Measurements from ENCODE around the gene CCNL1.

CCNL1 gene

DNA sequence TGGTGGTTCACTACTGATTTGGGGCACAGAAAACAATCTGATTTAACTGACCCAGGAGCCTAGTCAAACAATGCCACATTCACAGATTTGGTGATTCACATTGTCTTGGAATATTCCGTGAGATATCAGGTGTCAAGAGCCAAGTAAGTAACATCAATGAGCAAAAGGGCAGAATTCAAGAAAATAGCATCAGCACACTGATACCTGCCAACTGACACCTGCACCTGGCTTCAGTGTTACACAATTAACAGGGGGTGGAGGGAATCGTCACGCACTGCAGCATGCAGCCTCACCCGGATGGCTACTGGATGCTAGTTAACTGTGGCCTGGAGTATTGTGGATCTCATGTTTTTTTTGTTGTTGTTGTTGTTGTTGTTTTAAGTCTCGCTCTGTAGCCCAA is 17.6 kb downstream of the CCNL1 start:
- DNase-seq: no peak

DNA sequence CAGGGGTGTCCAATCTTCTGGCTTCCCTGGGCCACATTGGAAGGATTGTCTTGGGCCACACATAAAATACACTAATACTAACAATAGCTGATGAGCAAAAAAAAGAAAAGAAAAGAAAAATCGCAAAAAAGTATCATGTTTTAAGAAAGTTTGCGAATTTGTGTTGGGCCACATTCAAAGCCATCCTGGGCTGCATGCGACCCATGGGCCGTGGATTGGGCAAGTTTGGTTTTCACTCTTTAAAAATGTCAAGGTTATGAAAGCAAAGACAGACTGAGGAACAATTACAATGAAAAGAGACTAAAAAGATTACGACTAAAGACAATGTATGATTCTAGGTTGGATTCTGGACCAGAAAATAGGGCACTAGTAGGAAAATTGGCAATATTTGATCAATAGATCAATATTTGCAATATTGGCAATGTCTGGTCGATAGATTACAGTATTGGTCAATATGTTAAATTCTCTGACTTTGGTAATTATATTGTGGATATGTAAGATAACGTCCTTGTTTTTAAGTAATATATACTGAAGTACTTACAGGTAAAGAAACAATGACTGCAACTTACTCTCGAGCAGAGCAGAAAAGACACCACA is 19.9 kb downstream of the CCNL1 start:
- DNase-seq: no peak

DNA sequence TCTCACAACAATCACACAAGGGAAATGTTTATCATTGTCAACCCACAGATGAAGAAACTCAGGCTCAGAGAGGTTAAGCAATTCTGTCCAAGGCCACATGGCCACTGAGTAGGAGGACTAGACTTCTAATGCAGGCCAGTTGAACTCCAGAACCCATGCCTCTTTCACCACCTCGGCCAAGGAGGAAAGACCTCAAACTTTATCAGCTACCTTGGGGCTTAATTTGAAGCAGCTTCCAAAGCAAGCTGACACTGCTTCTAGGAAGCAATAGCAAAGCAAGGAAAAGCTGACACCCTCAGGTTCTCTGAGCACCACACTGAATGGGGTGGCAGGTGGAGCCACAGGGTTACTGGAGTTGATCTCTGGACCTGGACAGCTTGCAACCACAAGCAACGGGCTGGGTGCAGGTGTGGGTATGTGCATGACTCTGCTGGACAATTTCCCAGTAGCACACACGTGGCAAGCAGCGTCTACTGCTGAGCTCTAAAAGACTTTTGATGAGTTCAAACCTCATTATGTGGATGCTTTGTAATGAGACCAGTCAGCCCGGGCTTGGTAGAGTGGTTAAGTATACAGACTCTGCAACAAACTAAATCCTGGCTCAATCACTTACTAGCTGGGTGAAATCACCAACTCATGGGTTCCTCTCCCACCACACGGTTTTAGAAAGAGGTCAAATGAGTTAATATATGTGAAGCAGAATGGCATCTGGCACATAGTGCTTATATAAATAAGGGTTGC is 23.1 kb downstream of the CCNL1 start:
- no peak for DNase-seq

DNA sequence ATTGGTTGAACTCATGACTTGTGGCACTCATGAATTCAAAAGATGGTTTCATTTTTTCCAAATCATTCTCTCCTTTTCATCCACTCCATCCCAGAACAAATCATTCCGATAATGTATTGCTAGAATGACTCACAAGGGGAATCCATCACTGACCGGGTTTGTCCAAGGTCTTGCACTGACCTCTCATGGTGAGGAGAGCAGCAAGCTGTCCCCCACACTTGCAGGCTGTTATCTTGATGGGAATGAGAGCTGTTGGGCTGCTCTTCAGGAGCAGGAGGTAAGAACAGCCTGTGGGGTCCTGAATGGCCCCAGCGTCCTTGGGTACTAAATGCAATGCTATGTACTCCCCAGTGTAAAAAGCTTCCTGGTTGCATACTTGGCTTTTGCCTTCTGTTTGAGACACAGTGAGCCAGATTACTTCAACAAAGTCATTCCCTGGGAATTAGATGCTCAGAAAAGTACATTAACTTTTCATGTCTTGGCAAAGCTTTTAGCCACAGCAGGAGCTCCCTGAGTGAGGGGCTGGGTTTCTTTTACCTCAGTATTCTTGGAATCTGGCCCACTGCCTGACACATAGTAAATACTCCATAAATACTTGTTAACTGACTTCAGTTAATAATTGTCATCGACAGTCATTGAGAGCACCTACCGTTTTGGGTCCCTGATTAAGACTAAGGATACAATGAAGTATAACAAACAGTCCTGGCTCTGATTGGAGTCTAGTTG is 24.1 kb downstream of the CCNL1 start:
- DNase-seq: no peak

DNA sequence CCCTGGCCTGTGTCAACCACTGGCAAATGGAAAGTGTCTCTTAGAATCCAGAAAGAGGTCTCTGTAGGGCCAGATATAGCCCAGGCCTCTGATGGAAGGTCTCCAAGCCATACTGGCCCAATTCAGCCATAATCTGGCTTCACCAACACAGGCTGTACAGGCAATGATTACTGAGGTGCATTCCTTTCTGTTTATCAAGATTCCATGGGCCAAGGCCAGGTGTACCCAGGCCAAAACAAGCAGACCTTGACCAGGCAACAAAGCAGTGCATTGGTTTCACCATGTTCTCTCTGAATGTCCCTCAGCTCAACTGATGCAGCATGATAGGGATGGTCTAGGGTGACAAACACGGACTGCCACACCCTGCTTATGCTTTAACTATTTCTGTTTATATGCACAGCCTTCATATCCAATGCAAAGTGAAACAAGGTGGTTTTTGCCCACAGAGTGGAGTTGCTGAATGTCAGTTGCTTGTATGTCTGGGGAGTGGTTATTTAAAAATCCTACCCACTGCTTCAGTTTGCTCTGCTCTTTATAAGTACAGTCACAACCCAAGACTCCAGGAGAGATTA is 25.2 kb downstream of the CCNL1 start:
- no peak for DNase-seq

DNA sequence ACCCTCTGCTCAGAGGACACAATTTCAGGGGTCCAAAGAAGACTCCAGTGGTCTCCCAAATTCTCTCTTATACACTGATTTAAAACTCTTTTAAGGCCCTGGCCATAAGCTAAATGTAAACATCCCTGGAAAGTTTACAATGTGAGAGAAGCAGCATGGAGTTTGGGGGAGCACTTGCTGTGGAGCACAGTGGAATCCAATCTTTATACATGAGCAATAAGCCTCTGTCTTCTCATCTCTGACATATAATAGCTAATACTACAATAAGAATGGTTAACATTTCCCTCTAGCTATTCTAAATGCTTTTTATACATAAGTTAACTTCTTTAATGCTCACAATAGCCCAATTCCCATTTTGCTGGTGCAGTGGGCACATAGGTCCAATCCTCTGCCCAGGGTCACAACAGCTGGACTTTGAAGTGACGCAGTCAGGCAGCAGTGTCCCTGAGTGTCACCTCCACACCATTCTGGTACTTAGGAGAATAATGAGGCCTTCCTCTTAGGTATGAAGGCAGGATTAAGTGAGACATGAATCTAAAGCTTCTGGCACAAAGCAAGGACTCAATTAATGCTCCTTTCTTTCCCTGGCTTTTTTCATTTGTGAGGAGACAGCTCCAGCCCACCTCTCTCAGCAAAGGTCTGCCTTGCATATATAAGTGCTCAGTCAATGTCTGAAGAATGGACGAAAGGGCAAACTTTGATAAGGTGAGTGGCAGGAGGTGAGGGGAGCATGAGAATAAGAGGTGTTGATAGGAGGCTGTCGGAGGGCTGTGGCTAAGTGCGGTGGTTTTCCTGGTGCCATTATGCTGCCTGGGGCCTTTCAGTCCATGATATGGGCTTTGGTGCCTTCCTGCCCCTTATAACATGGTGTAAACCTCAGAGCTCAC is 26.3 kb downstream of the CCNL1 start:
- DNase-seq: no peak

DNA sequence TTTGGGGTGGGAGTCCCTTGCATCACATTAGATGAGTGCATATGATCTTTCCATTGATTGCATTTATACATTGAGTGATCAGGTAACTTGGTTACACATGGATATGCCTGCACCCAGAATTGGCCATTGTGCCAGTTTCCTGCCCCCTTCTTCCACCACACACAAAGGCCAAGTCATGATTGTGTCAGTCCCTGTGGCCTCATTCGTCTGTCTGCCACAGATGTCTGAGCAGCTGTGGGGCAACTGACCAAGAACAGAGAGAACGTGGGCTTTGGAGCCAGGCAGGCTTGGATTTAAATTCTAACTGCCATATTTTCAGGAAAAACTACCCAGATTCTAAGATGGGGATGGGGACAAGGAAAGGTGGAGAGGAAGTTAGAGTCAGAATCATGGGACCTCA is 27.0 kb downstream of the CCNL1 start:
- DNase-seq: no peak

DNA sequence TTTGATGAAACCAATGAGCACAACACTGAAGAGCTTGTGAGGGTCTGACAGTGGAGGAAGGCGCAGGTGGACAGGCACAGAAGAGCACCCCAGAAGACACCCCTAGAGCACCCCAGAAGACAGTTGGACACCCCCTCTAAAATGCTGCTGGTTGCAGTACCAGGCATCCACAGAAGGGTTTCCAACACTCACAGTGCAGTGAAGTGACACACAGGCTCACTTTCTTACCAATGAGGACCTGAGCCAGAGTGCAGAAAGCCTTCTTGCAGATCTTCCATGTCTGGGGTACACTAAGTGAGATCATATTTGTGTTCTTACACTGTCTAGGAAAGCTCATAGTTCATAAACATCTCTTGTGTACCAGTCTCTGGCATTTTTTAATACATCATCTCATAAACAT is 27.6 kb downstream of the CCNL1 start:
- no peak for DNase-seq

DNA sequence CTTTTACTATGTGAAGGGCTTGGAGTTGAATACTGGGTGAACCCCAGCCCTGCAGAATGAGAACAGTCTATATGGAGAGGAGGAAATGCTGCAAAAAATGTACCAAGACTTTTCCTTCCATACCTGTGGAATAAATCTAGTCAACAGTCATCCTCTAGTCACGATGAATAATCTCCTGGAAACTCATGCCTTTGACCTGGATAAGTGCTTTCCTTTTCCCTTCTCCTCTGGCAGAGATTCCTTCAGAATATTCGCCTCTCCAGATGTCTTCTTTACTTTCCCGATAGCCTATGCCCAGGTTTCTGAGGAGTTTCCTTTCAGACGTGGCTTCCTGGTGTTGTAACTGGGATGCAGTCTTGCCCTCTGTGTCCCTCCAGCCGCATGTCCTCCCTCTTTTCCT is 28.1 kb downstream of the CCNL1 start:
- no peak for DNase-seq

DNA sequence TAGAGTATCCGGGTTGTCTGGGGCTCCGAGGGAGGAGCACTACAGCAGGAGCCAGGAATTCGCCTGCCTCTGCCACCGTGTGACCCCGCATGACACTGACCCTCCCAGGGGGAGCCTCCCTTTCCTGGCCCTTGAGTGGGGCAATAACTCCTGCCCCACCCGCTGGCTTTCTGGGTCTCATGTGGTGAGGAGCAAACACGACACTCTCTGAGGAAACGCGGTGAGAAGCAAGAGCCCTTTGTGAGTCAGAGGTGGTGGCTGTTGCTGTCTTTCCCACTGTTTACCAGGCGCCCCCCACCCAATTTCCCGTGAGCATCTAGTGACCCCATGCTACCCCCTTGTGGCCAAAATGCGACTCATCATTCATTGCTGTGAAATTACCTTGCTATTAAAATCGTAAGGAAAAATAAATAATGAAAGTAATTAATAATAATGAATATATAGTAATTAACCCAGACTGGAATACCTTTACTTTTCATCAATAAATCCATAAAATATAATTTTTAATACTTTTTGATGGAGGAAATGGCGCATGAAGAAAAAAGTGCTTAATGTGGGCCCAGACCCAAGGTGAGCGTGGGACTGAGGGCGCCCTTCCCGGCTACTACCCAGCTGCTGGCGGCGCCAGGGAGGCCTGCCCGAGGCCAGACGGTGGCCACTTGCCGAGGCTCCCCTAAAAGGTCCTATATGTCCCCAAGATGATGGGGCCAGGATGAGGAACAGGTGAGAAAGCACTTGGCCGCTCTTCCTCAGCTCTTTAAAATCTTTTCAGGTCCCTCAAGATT is 29.3 kb downstream of the CCNL1 start:
- peak; percentile 75 for DNase-seq

DNA sequence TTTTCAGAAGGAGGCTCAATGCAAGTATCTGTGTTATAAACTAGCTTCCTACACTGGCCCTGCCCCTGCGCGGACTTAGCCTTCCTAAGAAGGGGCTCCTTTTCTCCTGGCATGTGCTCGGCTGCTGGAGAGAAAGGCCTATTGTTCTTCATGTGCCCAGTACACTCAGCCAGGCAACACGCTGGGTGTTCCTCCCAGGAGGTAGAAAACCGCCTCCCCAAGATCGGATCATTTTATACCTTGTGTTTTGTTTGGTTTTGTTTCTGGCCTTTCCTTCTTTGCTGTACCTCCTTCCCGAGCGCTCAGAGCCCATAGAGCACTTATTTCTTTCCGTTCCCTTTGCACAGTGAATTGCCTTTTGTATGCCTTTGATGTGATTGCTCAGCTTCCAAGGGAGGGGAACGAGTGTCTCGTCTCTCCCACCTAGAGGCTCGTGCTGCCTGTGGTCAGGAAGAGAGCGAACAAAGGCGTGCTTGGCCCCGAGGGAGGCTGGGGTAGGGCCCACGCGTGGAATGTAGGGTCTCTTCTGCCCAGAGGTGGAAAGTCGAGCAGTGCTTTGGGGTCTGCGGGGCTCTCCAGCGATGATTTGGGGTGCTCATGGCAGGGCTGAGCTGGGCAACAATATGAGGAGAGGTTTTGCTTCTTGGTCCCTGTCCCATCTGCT is 30.0 kb downstream of the CCNL1 start:
- DNase-seq: peak; percentile 40

DNA sequence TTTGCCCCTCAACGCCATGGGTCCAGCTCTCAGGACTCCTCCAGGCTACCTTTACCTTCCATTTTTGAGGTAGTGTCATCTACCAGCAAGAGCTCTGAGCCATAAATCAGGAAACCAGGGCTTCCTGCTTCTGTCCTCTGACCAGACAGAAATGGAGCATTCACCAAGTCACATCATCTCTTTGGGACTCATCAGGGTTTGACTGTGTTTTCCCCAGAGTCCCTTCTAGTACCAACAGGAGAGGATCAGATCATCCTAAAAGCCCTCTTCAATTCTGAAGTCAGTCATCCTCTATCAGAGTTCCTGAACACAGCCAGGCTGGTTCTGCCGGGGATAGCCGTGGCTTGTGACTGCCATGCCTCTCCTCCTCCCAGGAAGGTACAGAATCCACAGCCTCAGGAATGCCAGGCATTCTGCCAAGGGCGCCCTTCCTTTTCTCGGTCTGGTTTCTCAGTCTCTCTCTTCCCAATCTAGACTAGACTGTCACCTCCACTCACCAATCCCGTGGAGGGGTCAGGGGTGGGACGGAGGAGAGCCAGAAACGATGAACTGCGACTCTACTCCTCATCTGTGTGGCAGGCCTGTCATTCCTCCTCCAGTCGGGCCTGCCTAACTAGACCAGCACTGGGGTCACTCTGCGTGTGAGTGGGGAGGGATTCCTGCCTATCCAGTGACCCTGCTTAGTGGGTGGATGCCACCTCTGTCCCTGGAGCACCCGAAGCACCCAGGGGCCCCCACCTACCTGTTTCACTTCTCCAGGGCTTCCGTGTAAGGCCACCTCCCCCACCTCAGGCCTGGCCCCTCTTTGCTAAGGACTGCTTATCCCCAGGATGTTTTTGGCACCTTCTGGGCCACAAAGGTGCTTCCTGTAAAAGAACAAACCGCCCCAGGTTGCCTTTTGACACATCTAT is 30.9 kb downstream of the CCNL1 start:
- DNase-seq: peak; percentile 61

DNA sequence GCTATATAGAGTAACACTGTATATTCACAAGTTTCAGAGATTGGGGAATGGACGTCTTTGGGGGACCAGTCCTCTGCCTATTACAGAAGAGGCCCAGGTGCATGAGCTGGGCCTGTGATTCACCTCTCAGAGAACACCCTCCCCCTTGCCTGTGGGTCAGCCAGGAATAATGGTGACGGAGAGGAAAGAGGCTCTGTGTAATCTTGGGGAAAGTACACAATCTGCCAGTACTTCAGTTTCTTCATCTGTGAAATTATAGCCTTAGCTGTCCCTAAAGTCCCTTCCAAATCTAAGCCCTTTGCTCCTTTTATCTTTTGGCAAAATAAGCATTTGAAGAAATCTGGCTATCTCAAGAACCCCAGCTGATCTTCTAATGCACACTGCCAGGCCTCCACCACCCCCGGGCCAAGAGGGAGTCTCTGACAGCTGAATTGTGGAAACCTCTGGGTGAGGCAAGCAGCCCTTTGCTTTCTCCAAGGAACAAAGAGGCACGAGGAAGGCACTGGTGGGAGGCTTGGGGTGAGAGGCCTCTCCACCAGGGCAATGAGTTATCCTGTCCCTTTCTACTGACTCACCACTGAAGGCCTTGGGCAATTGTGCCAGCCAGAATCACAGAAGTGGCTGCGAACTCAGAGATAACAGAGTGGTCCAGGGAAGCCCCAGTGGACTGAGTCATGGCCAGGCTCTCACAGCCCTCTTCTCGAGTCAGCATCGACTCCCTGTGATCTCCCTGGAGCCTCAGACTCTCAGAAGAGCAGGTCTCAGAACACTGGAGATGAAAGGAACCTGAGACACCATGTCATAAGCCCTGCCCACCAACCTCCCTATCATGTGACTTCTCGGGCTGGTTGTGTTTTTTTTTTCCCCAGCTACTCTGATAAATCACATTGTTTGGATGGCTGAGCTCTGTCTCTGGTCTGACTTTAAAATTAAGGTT is 31.8 kb downstream of the CCNL1 start:
- peak; percentile 81 for DNase-seq

DNA sequence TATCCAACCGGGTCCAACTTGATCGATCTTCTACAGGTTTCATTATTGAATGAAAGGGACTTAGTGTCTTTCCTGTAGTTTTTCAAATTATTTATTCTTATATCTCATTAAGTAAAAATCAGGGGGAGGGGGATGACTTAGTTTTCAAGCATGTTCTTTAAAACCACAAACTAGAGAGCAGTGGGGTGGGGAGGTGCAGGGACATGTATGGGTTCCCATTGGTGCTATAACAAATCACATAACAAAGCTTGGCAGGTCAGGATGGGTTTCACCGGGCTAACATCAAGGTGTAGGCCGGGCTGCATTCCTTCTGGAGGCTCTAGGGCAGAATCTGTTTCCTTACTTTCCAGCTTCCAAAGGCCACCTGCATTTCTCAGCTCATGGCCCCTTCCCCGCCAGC is 32.7 kb downstream of the CCNL1 start:
- no peak for DNase-seq

DNA sequence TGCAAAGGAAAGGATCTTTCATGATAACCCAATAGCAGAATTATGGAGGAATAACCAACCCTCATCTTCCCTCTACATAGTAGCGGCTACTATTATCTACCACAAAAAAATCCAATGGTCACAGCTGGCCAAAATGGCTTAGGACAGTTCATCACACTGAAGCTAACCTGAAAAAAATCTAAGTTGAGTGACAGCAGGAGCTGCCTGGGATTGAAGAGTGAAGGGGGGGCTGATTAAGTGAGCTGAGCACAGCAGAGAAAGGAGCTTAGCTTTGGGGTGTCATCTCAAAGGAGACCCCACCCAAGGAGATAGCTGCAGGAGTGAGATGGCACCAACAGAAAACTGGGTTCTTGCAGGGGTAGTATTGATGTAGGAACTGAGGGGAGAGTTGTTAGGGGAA is 33.6 kb downstream of the CCNL1 start:
- DNase-seq: no peak

DNA sequence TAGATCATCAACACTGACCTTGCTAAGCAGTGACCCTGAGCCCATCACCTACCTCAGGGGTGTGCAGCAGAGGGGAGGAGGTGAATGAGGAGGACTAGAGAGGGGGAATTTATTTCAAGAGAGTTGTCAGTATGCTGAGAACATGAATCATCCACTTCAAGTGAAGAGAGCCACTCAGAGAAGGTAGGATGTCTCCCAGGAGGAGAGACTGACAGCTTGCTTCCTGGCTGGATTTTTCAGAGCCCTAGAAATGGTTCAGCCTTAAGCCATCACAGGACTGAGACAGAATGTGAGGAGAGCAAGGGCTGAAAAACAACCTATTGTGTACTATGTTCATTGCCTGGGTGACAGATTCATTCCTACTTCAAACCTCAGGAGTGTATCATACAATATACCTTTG is 34.8 kb downstream of the CCNL1 start:
- DNase-seq: no peak

DNA sequence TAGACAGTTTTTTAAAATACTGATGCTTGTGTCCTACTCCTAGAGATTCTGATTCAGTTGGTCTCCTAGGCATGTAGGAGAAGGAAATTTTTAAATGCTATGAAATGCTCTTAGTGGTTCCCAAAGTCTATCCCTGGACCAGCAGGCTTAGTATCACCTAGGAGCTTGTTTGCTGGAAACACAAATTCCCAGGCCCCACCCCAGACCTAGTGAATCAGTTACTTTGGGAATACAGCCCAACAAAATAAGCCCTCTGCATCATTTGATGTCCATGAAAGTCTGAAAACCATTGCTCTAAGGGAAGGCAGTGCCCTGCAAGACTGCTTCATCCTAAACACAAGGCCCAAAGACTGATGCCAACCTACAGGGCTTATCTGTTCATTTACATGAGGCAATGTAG is 36.3 kb downstream of the CCNL1 start:
- DNase-seq: no peak

DNA sequence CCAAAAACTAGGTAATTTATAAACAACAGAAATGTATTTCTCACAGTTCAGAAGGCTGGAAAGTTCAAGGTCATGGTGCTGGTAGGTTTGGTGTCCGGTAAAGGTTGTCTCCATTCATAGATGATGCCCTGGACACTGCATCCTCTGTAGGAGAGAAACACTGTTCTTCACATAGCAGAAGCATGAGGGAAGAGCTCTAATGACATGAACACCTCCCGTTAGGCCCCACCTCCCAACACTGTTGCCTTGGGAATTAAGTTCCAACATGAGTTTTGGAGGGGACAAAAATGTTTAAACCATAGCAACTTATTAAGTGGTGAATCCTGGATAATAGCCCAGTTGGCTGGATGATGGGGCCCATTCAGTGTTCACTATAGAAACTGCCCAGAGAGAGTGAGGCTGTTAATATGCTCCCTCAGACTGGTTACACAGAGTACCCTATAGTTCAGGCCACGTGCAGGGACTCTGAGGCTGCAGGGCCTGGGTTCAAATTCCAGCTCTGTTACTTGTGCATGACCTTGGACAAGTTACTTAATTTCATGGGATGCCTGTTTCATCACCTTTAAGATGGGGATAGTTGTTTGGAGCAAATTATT is 37.0 kb downstream of the CCNL1 start:
- DNase-seq: no peak

DNA sequence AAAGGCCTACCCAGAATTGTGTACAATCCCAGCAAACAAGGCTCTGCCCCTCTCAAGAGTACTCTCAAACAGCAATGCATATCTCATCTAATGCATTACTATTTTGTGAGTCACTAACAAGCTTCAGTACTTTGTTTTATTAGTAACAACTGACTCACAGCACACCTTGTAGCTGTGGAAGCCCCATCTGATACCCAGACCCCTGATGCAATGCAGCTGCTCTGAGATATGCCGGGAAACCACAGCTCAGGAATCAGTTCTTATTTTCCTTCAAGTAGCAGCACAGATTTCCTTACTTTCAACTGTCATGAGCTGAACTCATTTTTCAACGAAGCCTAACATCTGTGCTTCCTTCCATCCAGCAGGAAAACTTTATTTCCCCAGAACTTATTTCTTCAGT is 37.8 kb downstream of the CCNL1 start:
- no peak for DNase-seq

All from stimulated activated CD8-positive, alpha-beta memory T cell treated with anti-CD3 and anti-CD28 coated beads, Interleukin-4, amount 100 ng/mL, for 48 hours (primary cell).